Subcutaneous abdominal adipose tissue (tissue), 5 donors: ENCODE measurements around the gene PKP4.
"Not testable (repeated sequence)": the region's sequence is repeated elsewhere in the genome, so short reads cannot be mapped to it uniquely, and the experiment has no call there.

Source experiments
- H3K27ac ChIP-seq: one replicate; pipeline ENCODE4 v1.7.0; 2013; ENCODE audit warnings: low read depth, mild to moderate bottlenecking, inconsistent platforms, low read length, moderate library complexity
- H3K27me3 ChIP-seq, 5 donors: one replicate each; pipeline ENCODE4 v1.7.0; 2013; ENCODE audit warnings: low read length in 5 of 5, inconsistent platforms in 1 of 5; ENCODE audit not compliant: control insufficient read depth in 5 of 5, insufficient read depth in 4 of 5
- H3K36me3 ChIP-seq, 5 donors: one replicate each; pipeline ENCODE4 v1.7.0; 2013; ENCODE audit warnings: low read length in 5 of 5; ENCODE audit not compliant: control insufficient read depth in 5 of 5, insufficient read depth in 5 of 5
- H3K4me1 ChIP-seq, 5 donors: one replicate each; pipeline ENCODE4 v1.7.0; 2013; ENCODE audit warnings: low read length in 5 of 5, mild to moderate bottlenecking in 3 of 5, moderate library complexity in 1 of 5; ENCODE audit not compliant: control insufficient read depth in 5 of 5, insufficient read depth in 5 of 5
- H3K4me3 ChIP-seq, 5 donors: one replicate each; pipeline ENCODE4 v1.7.0; 2013; ENCODE audit warnings: low read length in 5 of 5, low read depth in 1 of 5
- H3K9ac ChIP-seq, 5 donors: one replicate each; pipeline ENCODE4 v1.7.0; 2013; ENCODE audit warnings: low read length in 5 of 5, mild to moderate bottlenecking in 4 of 5, moderate library complexity in 3 of 5
- H3K9me3 ChIP-seq, 5 donors: one replicate each; pipeline ENCODE4 v1.7.0; 2013; ENCODE audit warnings: low read length in 5 of 5; ENCODE audit not compliant: control insufficient read depth in 5 of 5
- donor health status: healthy.
- donor health status: healthy.
- donor health status: healthy.
- donor health status: healthy.
- donor health status: healthy.

The PKP4 gene

DNA sequence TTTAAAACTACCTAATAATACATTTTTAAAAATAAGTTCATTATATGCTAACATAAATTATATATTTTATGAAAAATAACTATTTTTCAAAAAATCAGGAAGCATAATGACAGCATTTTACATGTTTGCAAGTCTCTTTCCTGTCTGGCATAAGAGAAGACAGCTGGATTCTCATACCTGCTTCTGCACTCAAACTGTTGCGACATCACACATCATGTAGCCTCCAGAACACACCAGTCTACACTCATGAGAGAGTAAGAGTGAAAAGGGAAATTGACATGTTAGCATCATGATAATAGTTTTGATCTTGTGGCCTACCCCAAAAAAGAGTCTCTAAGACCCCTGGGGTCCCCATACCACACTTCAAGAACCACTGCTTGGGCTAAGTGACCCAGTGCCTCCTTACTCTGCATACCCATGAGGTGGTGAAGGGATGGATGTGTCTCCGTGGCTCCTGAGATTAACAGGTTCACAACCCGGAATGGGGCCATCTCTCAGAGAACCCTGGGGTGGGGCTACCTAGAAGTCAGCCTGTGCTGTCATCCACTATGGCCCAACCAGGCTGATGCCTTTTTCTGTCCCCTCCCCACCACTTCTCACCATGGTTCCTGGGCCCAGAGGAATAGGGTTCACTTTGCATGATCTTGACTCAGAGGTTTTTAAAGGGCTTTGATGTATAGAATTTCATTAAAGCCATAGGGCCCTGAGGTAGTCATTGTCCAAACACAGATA, 235.8 kb downstream of the PKP4 start:
- Histone ChIP-seq H3K4me1 (no peaks in the 10 kb centered on the region), H3K9me3 (peaks cover 0 to 15% (median 4%) of the 10 kb centered on the region in 5 donors)

DNA sequence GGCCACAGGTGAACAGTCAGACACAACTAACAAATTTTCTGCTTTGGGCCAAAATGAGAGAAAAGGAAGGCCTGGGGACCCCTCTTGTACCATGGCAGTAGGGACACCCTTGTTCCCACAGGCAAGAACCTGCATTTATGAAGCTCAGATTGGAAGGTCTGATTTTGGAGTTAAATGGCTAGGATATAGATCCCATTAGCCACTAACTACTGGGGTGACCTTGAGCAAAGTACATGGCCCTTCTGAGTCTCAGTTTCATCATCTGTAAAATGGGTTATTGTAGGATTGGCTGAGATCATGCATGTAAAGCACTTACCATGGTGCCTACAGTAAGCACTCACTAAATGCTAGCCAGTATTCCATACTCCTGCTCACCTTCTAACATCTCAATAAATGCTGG, 236.7 kb downstream of the PKP4 start:
- H3K9ac ChIP-seq: no peak overlapping the region
- H3K4me1 ChIP-seq: no peaks in the 10 kb centered on the region
- H3K27me3 ChIP-seq: no peaks in the 10 kb centered on the region
- H3K9me3 ChIP-seq: peaks cover 0 to 15% (median 4%) of the 10 kb centered on the region in 5 donors
- H3K4me3 ChIP-seq: no peak overlapping the region
- H3K36me3 ChIP-seq: no peaks in the 10 kb centered on the region
- H3K27ac ChIP-seq: no peak overlapping the region

More for the DNA sequence above, 235.8 kb downstream of the PKP4 start:
- Histone ChIP-seq H3K4me3 (no peak overlapping the region), H3K36me3 (no peaks in the 10 kb centered on the region), H3K27me3 (no peaks in the 10 kb centered on the region), H3K9ac (no peak overlapping the region), H3K27ac (no peak overlapping the region)

DNA sequence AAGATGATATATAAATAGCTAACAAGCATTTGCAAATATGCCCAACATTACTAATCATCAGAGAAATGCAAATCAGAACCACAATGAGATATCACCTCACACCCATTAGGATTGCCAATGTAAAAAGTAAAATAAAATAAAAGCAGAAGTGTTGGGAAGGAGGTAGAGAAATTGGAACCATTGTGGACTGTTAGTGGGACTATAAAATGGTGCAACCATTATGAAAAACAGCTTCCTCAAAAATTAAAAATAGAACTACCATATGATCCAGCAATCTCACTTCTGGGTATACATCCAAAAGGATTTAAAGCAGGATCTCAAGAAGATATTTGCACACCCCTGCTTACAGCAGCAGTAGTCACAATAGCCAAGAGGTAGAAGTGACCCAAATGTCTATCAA, 238.6 kb downstream of the PKP4 start:
- no peak overlapping the region for H3K27ac ChIP-seq
- H3K4me3 ChIP-seq: no peak overlapping the region
- no peak overlapping the region for H3K9ac ChIP-seq
- peaks cover 0 to 2% (median 0%) of the 10 kb centered on the region in 5 donors for H3K4me1 ChIP-seq
- H3K27me3 ChIP-seq: no peaks in the 10 kb centered on the region
- H3K36me3 ChIP-seq: no peaks in the 10 kb centered on the region
- peaks cover 0 to 15% (median 4%) of the 10 kb centered on the region in 5 donors for H3K9me3 ChIP-seq

DNA sequence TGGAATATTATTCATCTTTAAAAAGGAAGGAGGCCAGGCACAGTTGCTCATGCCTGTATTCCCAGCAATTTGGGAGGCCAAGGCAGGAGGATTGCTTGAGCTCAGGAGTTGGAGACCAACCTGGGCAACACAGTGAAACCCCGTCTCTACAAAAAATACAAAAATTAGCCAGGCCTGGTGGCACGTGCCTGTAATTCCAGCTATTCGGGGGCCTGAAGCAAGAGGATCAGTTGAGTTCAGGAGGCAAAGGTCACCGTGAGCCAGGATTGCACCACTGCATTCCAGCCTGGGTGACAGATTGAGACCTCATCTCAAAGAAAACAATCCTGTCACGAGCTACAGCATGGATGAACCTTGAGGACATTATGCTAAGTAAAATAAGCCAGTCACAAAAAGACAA, 239.0 kb downstream of the PKP4 start:
- not testable (repeated sequence) for H3K9ac ChIP-seq, H3K36me3 ChIP-seq, H3K27me3 ChIP-seq, H3K4me1 ChIP-seq, H3K27ac ChIP-seq, H3K4me3 ChIP-seq
- peaks cover 0 to 15% (median 4%) of the 10 kb centered on the region in 5 donors for H3K9me3 ChIP-seq

DNA sequence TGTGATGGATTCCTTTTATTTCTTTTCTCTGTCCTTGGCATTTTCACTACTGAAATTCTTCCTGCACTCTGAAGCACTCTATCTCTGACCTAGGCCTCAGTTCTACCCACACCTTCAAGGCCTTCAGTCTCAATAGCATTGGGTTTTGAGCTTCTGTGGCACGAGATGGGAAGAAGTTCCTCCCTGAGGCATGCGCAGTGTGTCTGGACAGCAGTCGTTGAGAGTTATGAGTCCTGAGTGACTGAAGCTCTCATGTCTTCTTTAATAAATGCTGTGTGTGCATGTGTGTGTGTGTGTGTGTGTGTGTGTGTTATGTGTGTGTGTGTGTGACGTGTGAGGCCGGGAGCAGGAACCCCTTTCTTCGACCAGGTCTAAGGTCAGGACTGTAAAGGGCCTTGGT, 242.6 kb downstream of the PKP4 start:
- no peaks in the 10 kb centered on the region for H3K36me3 ChIP-seq
- H3K27ac ChIP-seq: no peak overlapping the region
- H3K9ac ChIP-seq: no peak overlapping the region
- peaks cover 0 to 2% (median 0%) of the 10 kb centered on the region in 5 donors for H3K4me1 ChIP-seq
- no peaks in the 10 kb centered on the region for H3K27me3 ChIP-seq
- no peak overlapping the region for H3K4me3 ChIP-seq
- peaks cover 0 to 15% (median 4%) of the 10 kb centered on the region in 5 donors for H3K9me3 ChIP-seq

DNA sequence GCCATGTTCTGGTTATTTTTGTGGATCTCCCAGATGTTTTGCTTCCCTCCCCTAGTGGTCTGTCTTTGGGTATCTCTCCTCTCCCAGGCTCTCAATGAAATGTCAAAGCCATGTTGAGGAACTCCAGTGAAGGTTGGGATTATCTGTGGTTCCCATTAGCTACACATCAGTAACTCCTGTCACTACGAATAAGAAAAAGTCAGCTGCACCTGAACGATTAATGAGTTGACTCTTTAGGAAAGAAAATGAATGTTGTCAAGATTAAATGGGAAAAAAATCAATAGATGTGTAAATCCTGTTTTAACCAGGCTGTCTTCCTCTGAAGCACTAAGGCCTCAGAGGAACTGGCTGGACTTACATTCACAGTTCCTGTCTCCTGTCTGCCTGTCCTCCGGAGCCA, 244.3 kb downstream of the PKP4 start:
- Histone ChIP-seq H3K27me3 (no peaks in the 10 kb centered on the region), H3K4me3 (no peak overlapping the region), H3K4me1 (peaks cover 0 to 2% (median 0%) of the 10 kb centered on the region in 5 donors), H3K27ac (no peak overlapping the region), H3K36me3 (no peaks in the 10 kb centered on the region), H3K9ac (no peak overlapping the region), H3K9me3 (peaks cover under 1 to 22% (median 5%) of the 10 kb centered on the region in 5 donors)

DNA sequence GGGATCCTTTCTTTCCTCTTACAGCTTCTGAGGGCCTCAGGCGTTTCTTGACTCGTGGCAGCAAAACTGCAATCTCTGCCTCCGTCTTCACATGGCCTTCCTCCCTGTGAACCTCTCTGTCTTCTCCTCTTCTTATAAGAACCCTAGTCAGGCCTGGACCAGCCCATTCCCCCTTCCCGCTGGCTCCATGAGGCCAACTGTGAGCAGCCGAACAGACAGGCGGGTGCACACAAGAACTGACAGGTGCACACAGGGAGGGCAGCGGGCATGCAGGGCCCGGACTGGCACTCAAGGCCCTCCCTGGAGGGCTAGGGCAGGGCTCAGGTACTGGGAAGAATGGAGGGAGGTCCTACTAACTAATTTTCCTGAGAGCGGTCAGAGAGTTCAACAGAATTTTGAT, 246.0 kb downstream of the PKP4 start:
- Histone ChIP-seq H3K27ac (no peak overlapping the region), H3K4me1 (peaks cover 0 to 2% (median 0%) of the 10 kb centered on the region in 5 donors), H3K4me3 (no peak overlapping the region), H3K9me3 (peaks cover 0 to 14% (median 4%) of the 10 kb centered on the region in 5 donors), H3K9ac (no peak overlapping the region), H3K36me3 (no peaks in the 10 kb centered on the region), H3K27me3 (no peaks in the 10 kb centered on the region)

DNA sequence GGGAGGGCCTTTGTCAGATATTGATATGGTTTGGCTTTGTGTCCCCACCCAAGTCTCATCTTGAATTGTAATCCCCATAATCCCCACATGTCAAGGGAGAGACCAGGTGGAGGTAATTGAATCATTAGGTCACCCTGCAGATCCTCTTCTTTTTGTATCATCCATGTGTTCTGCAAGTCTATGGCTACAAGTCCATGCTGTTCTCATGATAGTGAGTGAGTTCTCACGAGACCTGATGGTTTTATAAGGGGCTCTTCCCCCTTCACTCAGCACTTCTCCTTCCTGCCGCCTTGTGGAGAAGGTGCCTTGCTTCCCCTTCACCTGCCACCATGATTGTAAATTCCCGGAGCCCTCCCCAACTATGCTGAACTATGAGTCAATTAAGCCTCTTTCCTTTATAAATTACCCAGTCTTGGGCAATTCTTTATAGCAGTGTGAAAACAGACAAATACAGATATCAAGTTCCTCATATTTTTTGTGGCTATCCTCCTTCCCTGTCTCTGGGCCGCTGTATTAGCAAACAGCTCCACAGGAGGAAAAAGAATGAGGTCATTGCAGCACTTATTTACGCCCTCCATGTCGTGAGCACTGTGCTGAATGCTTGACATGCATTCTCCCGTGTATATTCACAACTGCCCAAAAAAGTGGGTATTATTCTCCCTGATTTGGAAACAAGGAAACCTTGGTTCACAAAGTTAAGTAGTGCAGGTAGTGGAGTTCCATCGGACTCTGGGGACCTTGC, 248.1 kb downstream of the PKP4 start:
- H3K27ac ChIP-seq, H3K36me3 ChIP-seq, H3K27me3 ChIP-seq, H3K4me1 ChIP-seq, H3K4me3 ChIP-seq, H3K9ac ChIP-seq: not testable (repeated sequence)
- peaks cover 0 to 14% (median 4%) of the 10 kb centered on the region in 5 donors for H3K9me3 ChIP-seq

DNA sequence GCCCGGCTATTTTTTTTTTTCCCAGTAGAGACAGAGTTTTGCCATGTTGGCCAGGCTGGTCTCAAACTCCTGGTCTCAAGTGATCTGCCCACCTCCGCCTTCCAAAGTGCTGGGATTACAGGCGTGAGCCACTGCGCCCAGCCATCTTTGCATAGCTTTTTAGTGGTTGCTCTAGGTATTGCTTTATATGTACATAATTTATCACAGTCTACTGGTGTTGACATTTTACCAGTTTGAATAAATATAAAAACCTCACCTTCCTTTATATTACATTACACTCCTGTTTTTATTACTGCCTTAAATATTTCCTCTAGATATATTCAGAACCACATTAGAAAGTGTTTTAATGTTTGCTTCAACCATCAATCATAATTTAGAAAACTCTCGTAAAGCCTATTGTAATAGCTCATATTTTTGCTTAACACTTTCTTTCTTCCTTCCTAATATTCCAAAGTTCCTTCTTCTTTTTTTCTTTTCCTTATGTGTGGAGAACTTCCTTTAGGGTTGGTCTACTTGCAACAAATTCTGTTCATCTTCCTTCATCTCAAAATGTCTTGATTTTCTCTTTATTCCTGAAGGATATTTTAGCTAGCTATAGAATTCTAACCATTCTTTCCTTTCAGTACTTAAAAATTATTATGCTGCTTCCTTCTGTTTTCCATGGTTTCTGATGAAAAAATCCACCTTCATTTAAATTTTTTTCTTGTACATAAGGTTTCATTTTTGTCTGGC, 256.2 kb downstream of the PKP4 start:
- Histone ChIP-seq H3K27ac (no peak overlapping the region), H3K27me3 (no peaks in the 10 kb centered on the region), H3K4me1 (peaks cover 0 to 28% (median 3%) of the 10 kb centered on the region in 5 donors), H3K9ac (no peak overlapping the region), H3K4me3 (no peak overlapping the region), H3K36me3 (no peaks in the 10 kb centered on the region), H3K9me3 (peaks cover 0 to 5% (median 0%) of the 10 kb centered on the region in 5 donors)
